ENCODE measurements around the gene RPN2.

GRCh38 chr20:37160683-37161082 lies 18.4 kb upstream of the RPN2 start:
- TF ChIP-seq CTCF (IDR thresholded peaks at IDR 0.05) = no peak
- no peak for TF ChIP-seq POLR2AphosphoS5 (IDR thresholded peaks at IDR 0.05)
- TF ChIP-seq POLR2A (IDR thresholded peaks at IDR 0.05) = no peak
